HepG2 (cell line): ENCODE data around the gene CRLF1. TPM values are rescaled to one million over a fixed set of nuclear protein-coding genes. Genes with fewer than 3 reads are reported as not detected.

Experiments
- ATF4 ChIP-seq, 2 experiments: fragments of 450-650 bp in 1 of 2; sonication (generic) in 1 of 2; formaldehyde crosslinking; IDR thresholded peaks; 2 replicates each; pipeline versions ENCODE4 v1.5.0 to v1.8.0; 2020 to 2022; ENCODE audit warnings: mild to moderate bottlenecking in 1 of 2, missing genetic modification reagents in 1 of 2
- EP300 ChIP-seq, 3 experiments: sonication (generic) in 1 of 3; formaldehyde crosslinking in 1 of 3; IDR thresholded peaks; 2 replicates each; pipeline versions ENCODE4 v1.5.1 to v1.6.1; 2011 to 2020; ENCODE audit warnings: low read depth in 2 of 3, low read length in 2 of 3, borderline replicate concordance in 1 of 3, improper control_type of control experiment in 1 of 3, mild to moderate bottlenecking in 1 of 3, missing genetic modification reagents in 1 of 3, moderate library complexity in 1 of 3
- HCFC1 ChIP-seq: fragments of 150-350 bp; IDR thresholded peaks from 2 replicates; pipeline ENCODE4 v1.6.1; 2014; ENCODE audit warnings: low read depth, low read length
- MNT ChIP-seq: fragments of 450-650 bp; IDR thresholded peaks from 2 replicates; pipeline ENCODE4 v1.6.1; 2016
- NR2F6 ChIP-seq, 2 experiments: IDR thresholded peaks; 2 replicates each; pipeline ENCODE4 v1.6.1; 2016; ENCODE audit warnings: antibody characterized with exemption in 1 of 2, mild to moderate bottlenecking in 1 of 2
- PRDM15 ChIP-seq: sonication (generic); formaldehyde crosslinking; IDR thresholded peaks from 2 replicates; pipeline ENCODE4 v1.4.0; 2020; ENCODE audit warnings: missing genetic modification reagents
- SAP130 ChIP-seq: IDR thresholded peaks from 2 replicates; pipeline ENCODE4 v1.6.1; 2016; ENCODE audit warnings: low read depth
- SCMH1 ChIP-seq: sonication (generic); formaldehyde crosslinking; IDR thresholded peaks from 2 replicates; pipeline ENCODE4 v1.9.0; 2021; ENCODE audit warnings: missing genetic modification reagents, mild to moderate bottlenecking, borderline replicate concordance
- polyA plus RNA-seq, 8 experiments: library from polyadenylated mRNA; depleted of rRNA in 3 of 8; stranded (reverse) in 7 of 8; unstranded in 1 of 8; fragments of >200 nt; fragmentation: Illumina TruSeq in 4 of 8; extraction: Trizol in 4 of 8; gene quantifications; 2 replicates each; pipeline versions ENCODE4 v1.2.1 to v1.2.3, GENCODE V29; 2011 to 2016; ENCODE audit warnings: low read depth in 4 of 8, missing spikeins in 1 of 8, mixed read lengths in 1 of 8; ENCODE audit not compliant: insufficient read depth in 1 of 8
- total RNA-seq, 5 experiments: library from RNA; depleted of rRNA; stranded (reverse); fragments of >200 nt; fragmentation: Illumina TruSeq; extraction: Trizol; gene quantifications; 2 replicates each; pipeline ENCODE4 v1.2.3, GENCODE V29; 2016; ENCODE audit warnings: low read depth in 1 of 5
- TF ChIP-seq, protein P1 (sequence below): IDR thresholded peaks from 2 replicates; pipeline ENCODE4 v1.6.1; 2016; ENCODE audit warnings: missing compliant biosample characterization, missing genetic modification reagents, borderline replicate concordance
- TF ChIP-seq, protein P2 (sequence below): sonication (generic); formaldehyde crosslinking; conservative IDR thresholded peaks from 2 replicates; pipeline ENCODE4 v1.4.0; 2020; ENCODE audit warnings: missing genetic modification reagents
- TF ChIP-seq, protein P3 (sequence below): sonication (generic); formaldehyde crosslinking; IDR thresholded peaks from 2 replicates; pipeline ENCODE4 v1.4.0; 2020; ENCODE audit warnings: missing genetic modification reagents, borderline replicate concordance
- TF ChIP-seq, protein P4 (sequence below): sonication (generic); formaldehyde crosslinking; IDR thresholded peaks from 2 replicates; pipeline ENCODE4 v1.4.0; 2020; ENCODE audit warnings: missing genetic modification reagents

Gene CRLF1
- total and polyA plus RNA-seq, 2 of the 13 experiments (the other 11 are each of a cell fraction or from before 2014, with no cell fraction given), result 217 to 296 TPM

GRCh38 chr19:18571564-18572344 lies 34.8 kb downstream of the CRLF1 start, which contains the start of gene UBA52 (continued):
- no peak for TF ChIP-seq PRDM15 (CRISPR knock-in tag)
- peak in 1 of 2 experiments; percentile 86; a peak in 2 of 4 replicates for TF ChIP-seq ATF4 (CRISPR knock-in tag; IDR thresholded peaks at IDR 0.05)
- peak; percentile 83 for TF ChIP-seq HCFC1
- TF ChIP-seq SAP130 (CRISPR knock-in tag), result peak; percentile 100
- TF ChIP-seq, protein P1, sequence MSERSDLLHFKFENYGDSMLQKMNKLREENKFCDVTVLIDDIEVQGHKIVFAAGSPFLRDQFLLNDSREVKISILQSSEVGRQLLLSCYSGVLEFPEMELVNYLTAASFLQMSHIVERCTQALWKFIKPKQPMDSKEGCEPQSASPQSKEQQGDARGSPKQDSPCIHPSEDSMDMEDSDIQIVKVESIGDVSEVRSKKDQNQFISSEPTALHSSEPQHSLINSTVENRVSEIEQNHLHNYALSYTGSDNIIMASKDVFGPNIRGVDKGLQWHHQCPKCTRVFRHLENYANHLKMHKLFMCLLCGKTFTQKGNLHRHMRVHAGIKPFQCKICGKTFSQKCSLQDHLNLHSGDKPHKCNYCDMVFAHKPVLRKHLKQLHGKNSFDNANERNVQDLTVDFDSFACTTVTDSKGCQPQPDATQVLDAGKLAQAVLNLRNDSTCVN (CRISPR knock-in tag), result peak; percentile 78
- TF ChIP-seq EP300 (IDR thresholded peaks at IDR 0.05; ENCODE audit: low read depth in 2 of 2, low read length in 2 of 2), result peak in 1 of 2 experiments; percentile 41; a peak in 1 of 4 replicates
- TF ChIP-seq EP300 (CRISPR knock-in tag; IDR thresholded peaks at IDR 0.05; ENCODE audit: borderline replicate concordance), result peak; percentile 57
- TF ChIP-seq SCMH1 (CRISPR knock-in tag), result no peak
- TF ChIP-seq, protein P2, sequence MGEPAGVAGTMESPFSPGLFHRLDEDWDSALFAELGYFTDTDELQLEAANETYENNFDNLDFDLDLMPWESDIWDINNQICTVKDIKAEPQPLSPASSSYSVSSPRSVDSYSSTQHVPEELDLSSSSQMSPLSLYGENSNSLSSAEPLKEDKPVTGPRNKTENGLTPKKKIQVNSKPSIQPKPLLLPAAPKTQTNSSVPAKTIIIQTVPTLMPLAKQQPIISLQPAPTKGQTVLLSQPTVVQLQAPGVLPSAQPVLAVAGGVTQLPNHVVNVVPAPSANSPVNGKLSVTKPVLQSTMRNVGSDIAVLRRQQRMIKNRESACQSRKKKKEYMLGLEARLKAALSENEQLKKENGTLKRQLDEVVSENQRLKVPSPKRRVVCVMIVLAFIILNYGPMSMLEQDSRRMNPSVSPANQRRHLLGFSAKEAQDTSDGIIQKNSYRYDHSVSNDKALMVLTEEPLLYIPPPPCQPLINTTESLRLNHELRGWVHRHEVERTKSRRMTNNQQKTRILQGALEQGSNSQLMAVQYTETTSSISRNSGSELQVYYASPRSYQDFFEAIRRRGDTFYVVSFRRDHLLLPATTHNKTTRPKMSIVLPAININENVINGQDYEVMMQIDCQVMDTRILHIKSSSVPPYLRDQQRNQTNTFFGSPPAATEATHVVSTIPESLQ (CRISPR knock-in tag), result no peak
- peak; percentile 96 for TF ChIP-seq MNT
- TF ChIP-seq NR2F6 (IDR thresholded peaks at IDR 0.05), result no peak
- peak; percentile 85; the same call in 1 of the 2 replicates for TF ChIP-seq NR2F6 (CRISPR knock-in tag; IDR thresholded peaks at IDR 0.05)
- TF ChIP-seq, protein P3, sequence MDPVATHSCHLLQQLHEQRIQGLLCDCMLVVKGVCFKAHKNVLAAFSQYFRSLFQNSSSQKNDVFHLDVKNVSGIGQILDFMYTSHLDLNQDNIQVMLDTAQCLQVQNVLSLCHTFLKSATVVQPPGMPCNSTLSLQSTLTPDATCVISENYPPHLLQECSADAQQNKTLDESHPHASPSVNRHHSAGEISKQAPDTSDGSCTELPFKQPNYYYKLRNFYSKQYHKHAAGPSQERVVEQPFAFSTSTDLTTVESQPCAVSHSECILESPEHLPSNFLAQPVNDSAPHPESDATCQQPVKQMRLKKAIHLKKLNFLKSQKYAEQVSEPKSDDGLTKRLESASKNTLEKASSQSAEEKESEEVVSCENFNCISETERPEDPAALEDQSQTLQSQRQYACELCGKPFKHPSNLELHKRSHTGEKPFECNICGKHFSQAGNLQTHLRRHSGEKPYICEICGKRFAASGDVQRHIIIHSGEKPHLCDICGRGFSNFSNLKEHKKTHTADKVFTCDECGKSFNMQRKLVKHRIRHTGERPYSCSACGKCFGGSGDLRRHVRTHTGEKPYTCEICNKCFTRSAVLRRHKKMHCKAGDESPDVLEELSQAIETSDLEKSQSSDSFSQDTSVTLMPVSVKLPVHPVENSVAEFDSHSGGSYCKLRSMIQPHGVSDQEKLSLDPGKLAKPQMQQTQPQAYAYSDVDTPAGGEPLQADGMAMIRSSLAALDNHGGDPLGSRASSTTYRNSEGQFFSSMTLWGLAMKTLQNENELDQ, result peak; percentile 28; the same call in 1 of the 2 replicates
- TF ChIP-seq, protein P4, sequence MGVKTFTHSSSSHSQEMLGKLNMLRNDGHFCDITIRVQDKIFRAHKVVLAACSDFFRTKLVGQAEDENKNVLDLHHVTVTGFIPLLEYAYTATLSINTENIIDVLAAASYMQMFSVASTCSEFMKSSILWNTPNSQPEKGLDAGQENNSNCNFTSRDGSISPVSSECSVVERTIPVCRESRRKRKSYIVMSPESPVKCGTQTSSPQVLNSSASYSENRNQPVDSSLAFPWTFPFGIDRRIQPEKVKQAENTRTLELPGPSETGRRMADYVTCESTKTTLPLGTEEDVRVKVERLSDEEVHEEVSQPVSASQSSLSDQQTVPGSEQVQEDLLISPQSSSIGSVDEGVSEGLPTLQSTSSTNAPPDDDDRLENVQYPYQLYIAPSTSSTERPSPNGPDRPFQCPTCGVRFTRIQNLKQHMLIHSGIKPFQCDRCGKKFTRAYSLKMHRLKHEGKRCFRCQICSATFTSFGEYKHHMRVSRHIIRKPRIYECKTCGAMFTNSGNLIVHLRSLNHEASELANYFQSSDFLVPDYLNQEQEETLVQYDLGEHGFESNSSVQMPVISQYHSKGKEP, result peak; percentile 89
